Stimulated activated CD4-positive, alpha-beta T cell treated with anti-CD3 and anti-CD28 coated beads, TNF-alpha, amount 100 ng/mL, for 24 hours (primary cell): ENCODE results near the gene FCRL6.

Source experiments
- DNase-seq, 3 experiments: peaks; one replicate each; pipeline ENCODE4 v3.0.0-alpha.2; 2020; ENCODE audit warnings: low read depth in 3 of 3

The FCRL6 gene

DNA sequence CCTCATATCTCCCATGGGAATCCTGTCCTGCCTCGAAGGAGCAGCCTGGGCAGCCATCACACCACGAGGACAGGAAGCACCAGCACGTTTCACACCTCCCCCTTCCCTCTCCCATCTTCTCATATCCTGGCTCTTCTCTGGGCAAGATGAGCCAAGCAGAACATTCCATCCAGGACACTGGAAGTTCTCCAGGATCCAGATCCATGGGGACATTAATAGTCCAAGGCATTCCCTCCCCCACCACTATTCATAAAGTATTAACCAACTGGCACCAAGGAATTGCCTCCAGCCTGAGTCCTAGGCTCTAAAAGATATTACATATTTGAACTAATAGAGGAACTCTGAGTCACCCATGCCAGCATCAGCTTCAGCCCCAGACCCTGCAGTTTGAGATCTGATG lies 33.2 kb downstream of the FCRL6 start:
- DNase-seq = no peak

DNA sequence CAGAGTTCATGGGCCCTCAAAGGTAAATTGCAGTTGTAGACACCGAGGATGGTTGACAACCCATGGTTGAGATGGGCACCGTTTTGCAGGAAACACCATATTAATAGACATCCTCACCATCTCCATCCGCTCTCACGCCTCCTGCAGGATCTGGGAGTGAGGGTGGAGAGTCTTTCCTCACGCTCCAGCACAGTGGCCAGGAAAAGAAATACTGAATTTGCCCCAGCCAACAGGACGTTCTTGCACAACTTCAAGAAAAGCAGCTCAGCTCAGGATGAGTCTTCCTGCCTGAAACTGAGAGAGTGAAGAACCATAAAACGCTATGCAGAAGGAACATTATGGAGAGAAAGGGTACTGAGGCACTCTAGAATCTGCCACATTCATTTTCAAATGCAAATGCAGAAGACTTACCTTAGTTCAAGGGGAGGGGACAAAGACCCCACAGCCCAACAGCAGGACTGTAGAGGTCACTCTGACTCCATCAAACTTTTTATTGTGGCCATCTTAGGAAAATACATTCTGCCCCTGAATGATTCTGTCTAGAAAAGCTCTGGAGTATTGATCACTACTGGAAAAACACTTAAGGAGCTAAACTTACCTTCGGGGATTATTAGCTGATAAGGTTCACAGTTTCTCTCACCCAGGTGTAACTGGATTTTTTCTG lies 33.8 kb downstream of the FCRL6 start:
- no peak for DNase-seq

DNA sequence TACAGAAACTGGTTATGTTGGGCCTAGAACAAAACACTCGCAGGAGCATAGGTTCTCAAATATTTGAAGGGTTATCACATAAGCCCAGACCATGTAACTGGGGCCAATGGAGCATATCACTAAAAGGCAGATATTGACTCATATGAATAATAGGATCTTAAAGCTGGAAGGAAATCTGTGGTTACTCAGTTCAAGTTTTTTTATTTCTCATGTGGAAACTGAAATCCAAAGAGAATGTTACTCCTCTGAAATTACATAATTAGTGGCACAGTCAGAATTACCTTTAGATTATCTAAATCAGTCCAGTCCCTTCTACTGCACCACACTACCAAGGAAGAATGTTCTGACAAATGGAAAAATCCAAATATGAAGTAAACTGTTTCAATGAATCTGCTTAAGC lies 36.6 kb downstream of the FCRL6 start:
- DNase-seq = no peak

DNA sequence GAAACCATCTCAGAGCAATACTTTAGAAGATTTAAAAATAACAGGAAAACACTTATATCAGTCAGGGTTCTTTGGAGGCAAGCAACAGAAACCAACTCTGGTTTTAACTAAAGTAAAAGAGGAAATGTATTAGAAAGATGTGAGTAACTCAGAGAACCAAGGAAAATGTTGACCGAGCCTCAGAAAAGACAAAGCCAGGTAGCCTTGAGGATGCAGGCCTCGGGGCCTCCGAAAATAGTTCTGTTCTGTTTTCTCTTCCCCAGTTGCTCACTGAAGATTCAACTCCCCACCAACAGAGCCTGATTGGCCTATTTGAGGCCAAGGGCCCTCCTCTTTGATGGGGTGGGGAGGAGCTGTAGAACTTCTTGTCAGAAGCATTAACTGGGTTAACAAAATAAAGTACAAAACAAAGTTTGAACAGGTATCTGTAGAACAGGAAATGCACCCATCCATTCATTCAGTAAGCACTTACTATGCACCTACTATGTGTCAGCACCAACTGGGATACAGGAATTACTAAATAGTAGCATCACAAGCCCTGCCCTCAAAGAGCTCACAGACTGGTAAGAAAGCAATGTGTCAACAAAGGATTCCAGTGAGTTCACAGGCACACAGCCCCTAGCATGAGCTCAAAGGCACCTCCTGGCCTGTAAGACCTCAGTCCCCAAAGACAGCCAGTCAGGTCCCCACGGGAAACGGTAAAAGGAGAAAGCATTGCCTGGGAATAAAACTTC lies 37.1 kb downstream of the FCRL6 start:
- no peak for DNase-seq

DNA sequence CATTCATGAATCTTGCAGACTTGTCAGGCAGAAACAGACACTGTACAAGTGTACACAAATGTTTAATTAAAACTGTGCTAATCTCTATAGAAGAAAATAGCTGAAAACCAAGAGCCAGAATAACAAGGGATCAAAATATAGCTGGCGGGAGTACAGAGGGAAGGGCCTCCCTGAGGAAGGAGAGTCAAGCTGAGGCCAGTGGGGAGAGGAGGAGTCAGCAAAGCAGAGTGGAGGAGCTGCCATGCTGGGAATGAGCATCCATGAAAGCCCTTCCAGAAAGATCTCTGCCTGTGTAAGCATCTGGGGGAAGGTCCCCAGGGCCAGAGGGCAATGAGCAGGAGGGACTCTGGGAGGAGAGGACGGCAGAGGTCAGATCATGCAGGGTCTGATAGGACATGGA lies 39.6 kb downstream of the FCRL6 start:
- DNase-seq = no peak

DNA sequence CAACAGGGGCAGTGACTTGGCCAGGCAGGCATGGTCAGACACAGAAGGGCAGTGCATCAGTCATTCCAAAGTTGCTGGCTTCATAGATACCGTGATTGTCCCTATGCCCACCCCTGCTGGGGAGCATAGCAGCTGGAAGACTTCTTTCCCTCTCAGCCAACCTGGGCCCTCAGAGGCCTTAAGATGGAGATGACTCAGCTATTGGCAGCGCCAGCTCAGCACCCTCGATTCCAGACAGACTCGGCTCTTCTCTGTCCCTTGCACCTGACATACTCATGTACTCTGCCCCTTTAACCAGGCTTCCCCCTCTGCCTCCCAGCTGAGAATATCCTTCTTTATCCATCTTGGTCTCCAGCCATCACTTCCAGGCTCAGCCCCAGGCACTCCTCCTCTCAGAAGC lies 41.3 kb downstream of the FCRL6 start:
- DNase-seq = no peak

DNA sequence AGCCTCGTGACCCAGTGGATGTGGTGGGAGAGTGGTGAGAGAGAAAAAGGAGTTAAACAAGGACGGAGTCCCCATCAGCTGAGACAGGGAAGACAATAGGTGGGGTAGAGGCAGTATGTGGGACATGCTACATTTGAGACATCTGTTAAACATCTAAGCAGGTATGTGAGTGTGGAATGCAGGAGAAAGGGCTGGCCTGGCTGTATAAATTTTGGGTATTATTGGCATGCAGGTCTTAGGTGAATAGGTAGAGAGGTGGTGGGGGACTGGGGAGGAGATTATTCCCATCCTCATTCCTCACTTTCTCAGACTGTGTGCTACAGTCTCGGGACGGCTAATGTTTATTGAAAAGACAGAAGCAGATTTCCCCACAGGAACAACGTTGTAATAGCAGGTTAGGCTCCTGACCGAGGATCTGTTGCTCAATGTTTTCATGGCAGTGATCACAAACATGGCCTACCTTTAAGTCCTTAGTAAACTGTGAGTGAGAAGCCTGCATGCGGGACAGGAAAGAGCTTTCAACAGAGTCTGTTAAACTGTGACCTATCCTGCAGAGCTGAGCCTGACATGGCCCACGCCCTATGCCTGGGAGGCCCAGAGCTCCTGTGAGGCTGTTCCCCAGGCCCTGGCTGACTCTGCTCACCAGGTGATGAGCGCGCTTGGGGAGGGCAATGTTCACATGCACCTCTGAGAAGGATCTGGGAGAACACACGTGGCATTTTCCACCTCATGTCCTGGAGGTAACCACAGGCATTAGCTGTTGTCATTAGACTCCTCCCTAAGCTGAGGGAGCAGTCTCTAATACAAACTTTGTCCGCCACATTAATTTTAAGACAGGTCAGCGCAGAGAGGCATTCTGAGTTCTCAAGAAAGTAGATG lies 43.8 kb downstream of the FCRL6 start:
- DNase-seq = no peak

DNA sequence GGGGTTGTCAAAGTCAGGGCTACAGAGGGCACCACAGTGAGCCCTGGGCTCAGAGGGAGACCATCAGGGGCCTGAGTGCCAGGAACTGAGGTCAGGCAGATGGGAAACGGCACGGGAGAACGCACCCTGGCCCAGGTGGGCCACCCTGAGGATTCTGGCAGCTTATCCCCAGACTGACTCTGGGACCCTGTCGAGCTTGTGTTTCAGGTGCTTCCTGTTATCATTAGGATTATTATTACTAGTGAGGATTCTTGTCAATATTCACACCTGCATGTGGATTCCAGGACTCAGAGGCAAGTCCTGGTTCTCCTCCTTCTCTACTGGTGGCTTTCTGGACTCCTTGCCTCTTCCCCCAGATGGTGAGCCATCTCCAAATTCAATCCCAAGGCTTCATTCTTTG lies 45.1 kb downstream of the FCRL6 start:
- no peak for DNase-seq

DNA sequence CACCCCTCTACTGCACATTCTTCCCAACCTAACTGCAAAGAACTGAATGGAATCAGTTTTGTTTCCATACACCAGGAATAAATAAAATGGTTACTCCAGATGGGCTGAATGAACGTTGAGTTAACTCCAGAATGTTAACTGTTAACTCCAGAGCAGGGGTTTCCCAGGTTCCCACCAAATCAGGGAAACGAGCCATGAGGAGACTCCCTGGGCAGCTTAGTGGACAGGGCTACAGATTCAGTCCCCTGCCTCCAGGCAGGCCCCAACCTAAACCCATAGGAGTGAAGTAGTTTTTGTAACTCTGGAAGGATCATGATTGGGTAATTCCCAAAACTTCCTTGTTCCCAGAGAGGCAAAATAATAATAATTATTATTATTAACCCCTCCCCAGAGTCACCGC lies 46.2 kb downstream of the FCRL6 start:
- no peak for DNase-seq

DNA sequence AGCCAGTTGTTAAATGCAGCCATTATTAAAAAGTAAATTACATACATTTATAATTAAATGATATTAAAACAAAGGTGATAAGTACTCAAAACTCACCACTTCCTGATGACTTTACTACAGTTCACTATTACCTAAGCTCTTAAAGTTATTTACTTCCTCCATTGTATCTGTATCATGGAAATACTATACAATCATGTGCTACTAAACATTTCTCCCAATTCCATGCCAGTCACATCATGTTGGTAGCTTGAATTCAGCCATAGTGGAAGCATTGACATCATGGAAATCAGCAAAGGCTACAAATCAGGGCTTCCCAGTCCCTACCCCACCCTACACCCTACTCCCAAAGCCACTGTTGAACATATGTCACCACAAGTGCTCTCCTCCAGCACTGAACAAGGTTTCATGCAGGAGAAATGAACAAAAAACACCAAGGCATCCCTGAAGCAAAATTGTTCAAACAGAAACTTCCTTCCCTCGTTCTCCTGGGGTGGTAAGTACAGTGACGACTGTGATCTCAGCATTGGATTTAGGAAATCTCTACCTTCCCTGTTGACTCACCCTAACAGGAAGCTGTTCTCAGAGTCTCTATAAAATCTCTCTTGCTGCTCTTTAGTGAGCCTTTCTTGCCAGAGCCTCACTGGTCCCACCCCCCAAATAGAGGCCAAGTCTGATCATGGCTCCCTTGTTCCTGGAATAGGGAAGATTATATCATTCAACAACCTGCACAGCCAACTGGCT lies 47.6 kb downstream of the FCRL6 start:
- DNase-seq = no peak

DNA sequence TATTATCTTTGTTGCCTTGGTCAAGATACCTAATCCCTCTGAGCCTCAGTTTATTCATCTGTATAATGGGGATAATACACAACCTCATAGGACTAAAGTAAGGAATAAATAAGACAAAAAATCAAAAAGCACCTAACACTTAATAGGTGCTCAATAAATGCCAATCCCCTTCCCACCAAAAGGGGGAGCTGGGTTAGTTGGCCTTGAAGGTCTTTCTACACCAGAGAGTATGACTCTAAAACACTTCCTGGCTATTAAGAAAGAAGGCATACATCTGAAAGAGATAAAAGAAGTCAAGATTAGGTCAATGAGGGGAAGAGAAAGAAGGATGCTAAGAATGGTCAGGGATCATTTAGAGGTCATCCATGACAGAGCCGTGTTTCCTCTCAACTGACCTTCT lies 49.2 kb downstream of the FCRL6 start:
- no peak for DNase-seq

DNA sequence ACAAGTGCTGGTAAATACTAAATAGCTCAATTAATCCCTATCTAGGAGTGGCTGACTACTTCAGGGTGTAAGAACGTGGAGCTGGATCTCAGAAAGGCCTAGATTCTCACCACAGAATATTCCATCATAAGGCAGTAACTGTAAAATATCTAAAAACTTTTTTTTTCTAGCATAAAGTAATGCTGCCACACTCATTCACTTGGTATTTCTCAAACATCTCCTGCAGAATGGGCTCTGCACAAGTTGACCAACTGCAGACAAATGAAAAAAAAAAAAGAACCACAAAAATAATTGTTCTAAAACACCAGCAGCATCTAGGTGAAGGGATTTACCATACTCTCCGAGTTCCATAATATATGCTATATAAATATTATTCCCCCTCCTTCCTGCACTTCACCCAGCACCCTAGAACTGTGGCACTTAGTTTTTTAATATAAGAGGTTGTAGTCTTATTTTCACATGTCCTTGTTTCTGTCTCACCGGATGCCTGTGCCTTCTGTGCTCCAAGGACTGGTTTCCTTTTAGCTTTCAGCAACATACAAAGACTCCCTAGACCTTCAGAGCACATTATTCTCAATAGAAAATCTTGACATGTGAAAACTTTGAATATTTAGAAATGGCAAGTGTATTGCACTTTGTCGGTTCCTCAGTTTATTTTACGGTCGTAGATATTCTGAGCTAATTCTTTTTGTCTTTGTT lies 51.4 kb downstream of the FCRL6 start:
- no peak for DNase-seq

DNA sequence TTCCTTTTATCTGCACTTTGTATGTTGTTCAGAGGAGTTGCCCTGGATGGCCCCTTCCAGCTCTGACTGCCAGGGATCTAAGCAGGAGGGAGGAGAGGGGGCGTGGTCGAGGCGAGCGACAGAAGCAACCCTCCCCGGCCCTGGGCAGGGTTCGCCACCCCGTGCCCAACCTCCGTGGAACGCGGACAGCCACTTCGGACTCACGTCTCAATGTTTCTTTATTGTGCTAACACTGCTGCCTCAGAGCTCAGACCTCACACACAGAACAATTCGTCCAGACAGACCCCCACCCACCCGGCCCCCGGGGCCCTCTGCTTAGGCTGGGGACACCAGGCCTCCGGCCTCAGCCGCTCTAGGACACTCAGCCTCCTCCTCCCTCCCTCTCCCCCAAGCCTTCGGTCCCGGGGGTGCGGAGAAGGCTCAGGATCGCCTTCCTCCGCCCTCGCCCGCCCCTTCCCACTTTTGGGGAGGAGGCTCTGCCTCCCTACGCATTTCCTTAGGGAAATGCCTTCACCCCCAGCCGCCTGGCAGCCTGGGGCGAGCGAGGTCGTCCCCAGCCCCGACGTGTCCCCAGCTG lies 52.0 kb downstream of the FCRL6 start:
- DNase-seq = peak in 1 of 3 experiments; percentile 26

DNA sequence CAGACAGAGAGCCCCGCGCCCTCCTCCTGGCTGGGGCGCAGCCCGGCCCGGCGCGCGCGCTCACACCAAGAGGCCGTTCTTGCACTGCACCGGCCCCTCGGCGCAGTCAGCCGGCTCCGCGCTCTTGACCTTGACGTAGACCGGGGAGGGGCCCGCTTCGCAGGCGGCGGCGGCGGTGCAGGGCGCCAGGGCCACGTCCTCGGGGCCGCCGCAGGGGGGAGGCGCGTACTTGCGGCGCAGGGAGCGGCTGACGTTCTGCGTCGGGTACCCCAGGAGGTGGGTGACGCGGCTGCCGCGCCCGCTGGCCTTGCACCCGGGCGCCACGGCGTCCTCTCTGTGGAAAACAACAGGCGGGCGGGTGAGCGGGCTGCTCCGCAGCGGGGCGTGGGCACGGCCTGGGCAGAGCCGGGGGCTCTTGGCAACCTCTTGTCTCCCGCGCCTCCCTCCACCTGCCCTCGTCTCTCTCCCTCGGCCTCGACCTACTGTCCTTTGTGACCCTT lies 52.6 kb downstream of the FCRL6 start:
- DNase-seq = peak; percentile 48 to 77 (median 58)

DNA sequence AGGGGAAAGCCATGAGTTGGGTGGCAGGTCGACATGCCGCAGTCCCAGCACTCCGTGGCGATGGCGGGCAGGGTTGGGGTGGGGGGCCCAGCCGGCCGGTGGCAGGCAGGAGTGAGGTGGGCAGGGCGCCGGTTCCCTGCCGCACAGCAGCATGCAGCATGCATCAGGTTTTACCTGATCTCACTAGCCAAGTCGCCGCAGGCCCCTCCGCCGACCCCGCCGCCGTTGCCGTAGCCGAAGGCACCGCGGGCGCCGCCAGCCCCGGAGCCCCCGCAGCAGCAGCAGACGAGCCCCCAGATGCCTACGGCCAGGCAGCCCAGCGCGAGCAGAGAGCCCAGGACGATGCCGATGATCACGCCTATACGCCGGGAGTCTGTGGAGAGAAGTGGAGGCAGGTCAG lies 53.5 kb downstream of the FCRL6 start:
- DNase-seq = no peak

DNA sequence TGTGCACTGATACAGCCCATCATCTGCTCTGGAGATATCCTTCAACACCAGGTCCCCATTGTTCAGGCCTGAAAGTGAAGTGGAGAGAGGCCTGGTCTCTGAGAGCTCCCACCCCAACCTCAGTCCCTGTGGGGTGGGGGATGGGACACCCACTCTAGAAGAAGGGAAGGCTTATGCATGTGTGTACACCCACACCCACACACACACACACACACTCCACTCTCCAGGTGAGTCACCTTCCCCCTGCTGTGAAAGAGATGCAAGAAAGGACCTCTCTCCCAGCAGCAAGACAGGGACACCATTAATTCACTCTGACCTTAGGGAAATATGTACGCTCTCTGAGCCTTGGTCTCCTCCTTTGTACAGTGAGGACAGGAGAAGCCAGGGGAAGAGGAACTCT lies 54.4 kb downstream of the FCRL6 start:
- no peak for DNase-seq

DNA sequence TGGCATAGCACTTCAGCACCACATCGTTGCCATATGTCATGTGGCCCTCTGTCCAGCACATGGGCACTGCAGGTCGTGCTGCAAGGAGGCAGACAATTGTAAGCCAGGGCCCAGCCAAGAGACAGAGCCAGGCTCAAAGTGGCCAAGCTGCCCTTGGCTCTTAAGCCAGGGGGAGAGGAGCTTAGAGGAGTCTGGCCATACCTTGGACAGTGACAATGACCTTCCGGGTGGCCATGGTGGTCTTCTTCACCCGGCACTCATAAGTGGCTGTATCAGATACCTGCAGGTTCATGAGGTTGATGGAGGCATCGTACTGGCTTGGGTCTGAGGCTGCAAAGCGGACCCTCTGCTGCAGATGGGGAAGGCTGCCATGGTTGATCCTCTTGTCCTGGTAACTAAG lies 55.7 kb downstream of the FCRL6 start:
- no peak for DNase-seq

DNA sequence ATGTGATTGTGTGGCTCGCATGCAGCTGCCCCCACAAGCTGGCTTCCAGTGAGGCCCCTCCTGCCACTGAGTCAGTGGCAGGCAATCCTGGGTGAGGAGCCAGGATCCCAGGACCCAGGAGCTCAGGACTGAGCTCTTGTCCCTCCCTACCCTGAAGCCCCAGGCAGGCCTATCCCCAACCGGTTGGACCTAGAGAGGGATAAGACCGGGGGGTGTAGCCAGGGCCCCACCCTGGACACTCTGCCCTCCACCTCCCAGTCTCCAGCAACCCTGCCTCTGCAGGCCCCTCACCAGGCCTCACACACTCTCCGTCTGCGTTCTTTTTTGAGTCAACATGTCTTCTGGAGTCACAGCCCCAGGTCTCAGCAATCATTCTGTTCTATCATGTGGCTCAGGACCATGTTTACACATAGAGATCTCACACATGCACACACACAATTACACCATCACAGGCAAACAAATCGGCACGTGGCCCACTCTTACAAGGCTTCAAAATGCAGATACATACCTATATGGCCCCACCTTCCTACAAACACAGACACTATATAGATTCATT lies 57.7 kb downstream of the FCRL6 start:
- no peak for DNase-seq

DNA sequence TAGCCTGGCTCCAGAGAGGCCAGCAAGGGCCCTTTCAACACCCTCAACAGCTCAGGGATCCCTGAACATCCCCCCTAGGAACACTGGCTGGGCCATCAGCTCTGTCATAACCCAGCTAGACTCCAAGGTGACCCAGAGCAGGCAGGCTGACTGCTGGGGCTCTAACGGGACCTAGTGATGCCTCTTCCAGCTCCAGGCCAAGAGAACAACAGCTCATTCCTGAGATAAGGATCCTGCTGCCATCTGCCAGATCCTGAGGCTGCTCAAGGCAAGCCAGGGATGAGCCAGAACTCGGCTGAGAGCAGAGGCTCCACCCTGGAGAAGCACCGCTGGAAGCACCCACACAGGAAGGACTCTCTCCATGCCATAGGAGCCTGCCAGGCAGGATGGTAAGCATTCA lies 58.3 kb downstream of the FCRL6 start:
- no peak for DNase-seq

DNA sequence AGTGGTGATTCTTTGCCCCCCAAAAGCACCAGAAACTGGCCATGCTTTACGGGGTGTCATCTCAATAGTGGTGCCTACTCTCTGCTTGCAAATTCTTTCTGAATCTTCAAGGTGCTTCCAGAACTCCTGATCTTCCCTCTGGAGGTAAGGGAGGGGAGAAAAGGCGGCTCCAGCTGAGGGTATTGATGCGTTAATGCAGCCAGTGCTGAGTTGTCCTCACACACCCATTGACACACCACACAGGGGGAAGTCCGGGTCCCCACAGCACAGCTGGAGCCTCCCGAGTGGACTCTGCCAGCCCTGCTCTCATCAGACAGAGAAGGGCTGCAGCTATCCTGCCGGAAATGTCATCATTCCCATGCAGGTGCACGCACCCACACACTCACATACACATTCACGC lies 59.1 kb downstream of the FCRL6 start:
- no peak for DNase-seq

DNA sequence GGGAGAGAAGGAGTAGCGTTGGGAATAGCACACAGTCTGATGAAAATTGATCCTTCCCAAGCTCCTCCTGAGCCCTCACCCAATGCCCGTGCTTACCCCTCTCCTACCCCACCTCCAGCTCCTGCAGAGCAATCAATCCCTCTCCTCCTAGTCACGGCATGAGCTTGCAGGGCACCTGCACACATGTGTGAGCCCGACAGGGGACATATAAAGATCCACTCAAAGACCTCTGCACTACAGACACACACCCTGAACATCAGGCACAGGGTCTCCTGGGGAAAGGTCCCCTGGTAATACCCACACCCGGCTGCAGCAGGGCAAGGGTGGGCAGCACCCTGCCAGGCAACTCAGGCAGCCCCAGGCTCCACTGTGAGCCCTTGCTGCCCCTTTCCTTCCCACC lies 59.9 kb downstream of the FCRL6 start:
- DNase-seq = no peak
